ENCODE measurements around the gene ALOX15B. TPM values are rescaled to one million over a fixed set of nuclear protein-coding genes. Genes with fewer than 3 reads are reported as not detected.
A peak's percentile ranks its signal among the peaks of the same experiment; 100 is the strongest.

ALOX15B gene
- polyA plus RNA-seq, 1 donor from 2014 or later, result not detected

DNA sequence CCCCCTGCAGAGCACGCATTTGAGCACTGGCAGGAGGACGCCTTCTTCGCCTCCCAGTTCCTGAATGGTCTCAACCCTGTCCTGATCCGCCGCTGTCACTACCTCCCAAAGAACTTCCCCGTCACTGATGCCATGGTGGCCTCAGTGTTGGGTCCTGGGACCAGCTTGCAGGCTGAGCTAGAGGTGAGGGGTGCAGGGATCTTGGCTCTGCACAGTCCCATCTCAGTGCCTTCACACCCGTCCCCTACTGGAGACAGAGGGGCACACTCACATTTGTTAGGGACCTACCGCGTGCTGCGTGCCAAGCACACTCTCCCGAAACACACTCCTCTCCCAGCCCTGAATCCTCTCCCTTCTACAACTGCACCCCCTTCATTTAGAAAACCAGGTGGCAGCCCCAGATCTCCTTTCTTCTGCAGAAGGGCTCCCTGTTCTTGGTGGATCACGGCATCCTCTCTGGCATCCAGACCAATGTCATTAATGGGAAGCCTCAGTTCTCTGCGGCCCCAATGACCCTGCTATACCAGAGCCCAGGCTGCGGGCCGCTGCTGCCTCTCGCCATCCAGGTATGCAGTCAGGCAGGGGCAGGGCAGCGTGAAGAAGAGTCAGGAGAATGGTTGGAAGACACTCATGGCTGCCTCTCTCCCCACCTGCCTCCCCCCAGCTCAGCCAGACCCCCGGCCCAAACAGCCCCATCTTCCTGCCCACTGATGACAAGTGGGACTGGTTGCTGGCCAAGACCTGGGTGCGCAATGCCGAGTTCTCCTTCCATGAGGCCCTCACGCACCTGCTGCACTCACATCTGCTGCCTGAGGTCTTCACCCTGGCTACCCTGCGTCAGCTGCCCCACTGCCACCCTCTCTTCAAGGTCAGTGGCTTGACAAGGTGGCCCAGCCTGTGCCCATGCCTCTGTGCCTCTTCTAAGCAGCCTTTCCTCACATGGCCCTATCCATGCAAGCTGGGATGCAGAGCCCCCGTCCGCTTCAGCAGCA, 6.3 kb downstream of the ALOX15B start:
- Mint-ChIP-seq H3K27me3 (peaks cover 11% of the 10 kb centered on the region), H3K36me3 (no peaks in the 10 kb centered on the region), H3K27ac (no peak overlapping the region), H3K9me3 (no peaks in the 10 kb centered on the region), H3K4me3 (no peak overlapping the region), H3K4me1 (peaks cover 0 to 5% (median 1%) of the 10 kb centered on the region in 3 donors)

DNA sequence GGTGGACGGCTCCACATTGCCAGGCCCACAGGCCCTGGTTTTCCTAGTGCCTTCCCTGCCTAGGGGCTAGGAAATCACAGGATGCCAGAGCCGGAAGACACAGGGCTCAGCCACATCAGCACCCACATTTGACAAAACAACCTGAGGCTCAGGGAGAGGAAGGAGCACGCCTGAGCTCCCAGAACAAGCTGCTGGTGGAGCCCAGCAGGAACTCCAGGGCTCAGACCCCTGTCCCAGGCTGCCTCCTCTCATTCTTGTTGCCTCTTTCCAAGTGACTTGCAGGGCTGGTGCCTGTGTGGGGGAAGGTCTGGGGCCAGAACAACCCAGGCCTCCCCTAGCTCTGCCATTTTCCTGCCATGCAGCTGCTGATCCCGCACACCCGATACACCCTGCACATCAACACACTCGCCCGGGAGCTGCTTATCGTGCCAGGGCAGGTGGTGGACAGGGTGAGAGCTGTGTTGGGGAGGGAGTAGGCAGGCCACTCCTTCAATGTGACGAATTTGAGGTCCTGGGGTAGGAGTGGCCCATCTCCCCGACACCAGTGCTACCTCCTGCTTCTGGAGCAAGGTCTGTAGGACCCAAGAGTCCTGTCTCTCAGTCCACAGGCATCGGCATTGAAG, 7.6 kb downstream of the ALOX15B start:
- peaks cover 8% of the 10 kb centered on the region for H3K27me3 Mint-ChIP-seq
- H3K4me1 Mint-ChIP-seq, result peaks cover 0 to 2% (median 1%) of the 10 kb centered on the region in 3 donors
- H3K36me3 Mint-ChIP-seq, result no peaks in the 10 kb centered on the region
- H3K9me3 Mint-ChIP-seq, result no peaks in the 10 kb centered on the region
- H3K4me3 Mint-ChIP-seq, result no peak overlapping the region
- H3K27ac Mint-ChIP-seq, result no peak overlapping the region

DNA sequence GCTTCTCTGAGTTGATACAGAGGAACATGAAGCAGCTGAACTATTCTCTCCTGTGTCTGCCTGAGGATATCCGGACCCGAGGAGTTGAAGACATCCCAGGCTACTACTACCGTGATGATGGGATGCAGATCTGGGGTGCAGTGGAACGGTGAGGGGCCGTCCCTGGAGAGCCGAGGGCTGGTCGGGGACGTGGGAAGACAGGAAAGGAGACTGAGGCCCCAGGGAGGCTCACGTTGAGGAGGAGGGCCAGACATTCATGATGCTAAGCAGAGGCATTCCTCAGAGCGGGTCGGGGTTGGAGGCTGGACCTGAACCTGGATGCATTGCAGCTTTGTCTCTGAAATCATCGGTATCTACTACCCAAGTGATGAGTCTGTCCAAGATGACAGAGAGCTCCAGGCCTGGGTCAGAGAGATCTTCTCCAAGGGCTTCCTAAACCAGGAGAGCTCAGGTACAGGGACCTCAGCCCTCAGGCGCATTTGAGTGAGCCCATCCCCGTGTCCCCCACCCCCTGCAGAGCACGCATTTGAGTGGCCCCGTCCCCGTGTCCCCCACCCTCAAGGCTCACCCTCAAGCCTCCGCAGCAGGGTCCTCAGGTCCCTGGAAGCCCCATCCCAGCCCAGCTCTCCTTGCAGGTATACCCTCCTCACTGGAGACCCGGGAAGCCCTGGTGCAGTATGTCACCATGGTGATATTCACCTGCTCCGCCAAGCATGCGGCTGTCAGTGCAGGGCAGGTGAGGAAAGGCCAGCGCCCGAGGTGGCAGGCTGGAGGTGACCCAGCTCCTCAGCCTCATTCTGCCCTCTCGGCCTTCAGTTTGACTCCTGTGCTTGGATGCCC, 8.3 kb downstream of the ALOX15B start:
- Mint-ChIP-seq H3K4me1 (peaks cover 0 to 1% (median 0%) of the 10 kb centered on the region in 3 donors), H3K27me3 (peaks cover 8% of the 10 kb centered on the region), H3K9me3 (no peaks in the 10 kb centered on the region), H3K4me3 (no peak overlapping the region), H3K27ac (no peak overlapping the region), H3K36me3 (no peaks in the 10 kb centered on the region)

DNA sequence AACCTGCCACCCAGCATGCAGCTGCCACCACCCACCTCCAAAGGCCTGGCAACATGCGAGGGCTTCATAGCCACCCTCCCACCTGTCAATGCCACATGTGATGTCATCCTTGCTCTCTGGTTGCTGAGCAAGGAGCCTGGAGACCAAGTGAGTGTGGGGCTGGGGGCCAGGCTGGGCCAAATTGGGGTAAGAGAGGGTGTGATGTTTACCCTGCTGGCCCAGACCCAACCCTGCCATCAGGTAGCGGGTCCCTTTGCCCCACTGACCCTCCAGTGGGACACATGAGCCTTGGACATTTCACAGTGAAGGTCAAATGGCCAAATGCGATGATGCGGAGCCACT, 8.9 kb downstream of the ALOX15B start:
- no peak overlapping the region for H3K27ac Mint-ChIP-seq
- no peaks in the 10 kb centered on the region for H3K4me1 Mint-ChIP-seq

DNA sequence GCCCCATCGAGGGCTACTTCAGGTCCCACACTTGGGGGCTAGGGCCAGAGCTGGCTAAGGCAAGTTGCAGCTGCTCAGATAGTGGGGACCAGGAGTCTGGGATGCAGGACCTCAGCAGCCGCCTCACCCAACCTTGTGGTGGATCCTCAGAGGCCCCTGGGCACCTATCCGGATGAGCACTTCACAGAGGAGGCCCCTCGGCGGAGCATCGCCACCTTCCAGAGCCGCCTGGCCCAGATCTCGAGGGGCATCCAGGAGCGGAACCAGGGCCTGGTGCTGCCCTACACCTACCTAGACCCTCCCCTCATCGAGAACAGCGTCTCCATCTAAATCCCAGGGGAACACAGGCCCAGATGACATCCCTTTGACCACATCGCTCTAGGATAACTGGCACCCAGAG, 9.4 kb downstream of the ALOX15B start:
- no peak overlapping the region for H3K27ac Mint-ChIP-seq
- no peaks in the 10 kb centered on the region for H3K36me3 Mint-ChIP-seq
- peaks cover 8% of the 10 kb centered on the region for H3K27me3 Mint-ChIP-seq

More for the DNA sequence above, 8.9 kb downstream of the ALOX15B start:
- Mint-ChIP-seq H3K36me3 (no peaks in the 10 kb centered on the region), H3K4me3 (no peak overlapping the region), H3K9me3 (no peaks in the 10 kb centered on the region), H3K27me3 (peaks cover 8% of the 10 kb centered on the region)

DNA sequence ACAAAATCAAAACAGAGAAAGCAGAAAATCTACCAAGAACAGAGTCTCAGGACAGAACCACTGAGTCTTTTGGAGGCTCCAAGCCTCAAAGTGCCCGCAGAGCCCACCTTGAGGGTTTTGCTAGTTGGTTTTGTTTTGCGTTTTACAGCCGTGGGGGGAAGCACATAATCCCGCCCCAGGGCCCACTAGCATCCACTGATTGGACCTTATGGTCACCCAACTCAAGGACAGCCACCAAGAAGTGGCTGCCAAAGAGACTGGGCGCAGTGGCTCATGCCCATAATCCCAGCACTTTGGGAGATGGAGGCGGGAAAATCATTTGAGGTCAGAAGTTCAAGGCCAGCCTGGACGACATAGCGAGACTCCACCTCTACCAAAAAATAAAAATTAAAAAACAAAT, 9.9 kb downstream of the ALOX15B start:
- H3K9me3 Mint-ChIP-seq, result no peaks in the 10 kb centered on the region
- H3K4me1 Mint-ChIP-seq, result no peaks in the 10 kb centered on the region
- no peak overlapping the region for H3K4me3 Mint-ChIP-seq
- peaks cover 8% of the 10 kb centered on the region for H3K27me3 Mint-ChIP-seq
- H3K27ac Mint-ChIP-seq, result no peak overlapping the region
- H3K36me3 Mint-ChIP-seq, result no peaks in the 10 kb centered on the region

More for the DNA sequence above, 9.4 kb downstream of the ALOX15B start:
- H3K9me3 Mint-ChIP-seq, result no peaks in the 10 kb centered on the region
- H3K4me1 Mint-ChIP-seq, result no peaks in the 10 kb centered on the region
- H3K4me3 Mint-ChIP-seq, result no peak overlapping the region

DNA sequence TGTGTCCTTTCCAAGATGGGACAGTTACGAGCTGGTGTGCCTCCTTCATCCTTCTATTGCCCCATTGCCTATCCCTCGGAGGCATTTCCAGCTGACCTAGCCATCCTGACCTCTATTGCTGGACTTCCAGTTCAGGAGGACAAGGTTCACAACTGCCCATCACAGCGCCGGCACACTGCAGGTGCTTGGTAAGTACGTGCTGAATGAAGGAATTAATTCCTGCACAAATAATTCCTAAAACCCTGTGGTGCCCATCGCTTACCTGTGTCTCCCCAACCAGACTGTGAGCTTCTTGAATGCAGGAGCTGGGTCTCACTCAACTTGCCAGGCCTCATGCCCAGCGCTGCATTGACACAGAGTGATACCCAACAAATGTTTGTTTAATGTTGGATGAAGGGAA, 13.0 kb downstream of the ALOX15B start:
- peak overlapping the region in 1 of 3 donors; percentile 27 for H3K27ac Mint-ChIP-seq
- no peaks in the 10 kb centered on the region for H3K9me3 Mint-ChIP-seq
- no peaks in the 10 kb centered on the region for H3K27me3 Mint-ChIP-seq
- peaks cover 9 to 16% (median 12%) of the 10 kb centered on the region in 3 donors for H3K4me1 Mint-ChIP-seq
- H3K36me3 Mint-ChIP-seq, result no peaks in the 10 kb centered on the region
- H3K4me3 Mint-ChIP-seq, result no peak overlapping the region

DNA sequence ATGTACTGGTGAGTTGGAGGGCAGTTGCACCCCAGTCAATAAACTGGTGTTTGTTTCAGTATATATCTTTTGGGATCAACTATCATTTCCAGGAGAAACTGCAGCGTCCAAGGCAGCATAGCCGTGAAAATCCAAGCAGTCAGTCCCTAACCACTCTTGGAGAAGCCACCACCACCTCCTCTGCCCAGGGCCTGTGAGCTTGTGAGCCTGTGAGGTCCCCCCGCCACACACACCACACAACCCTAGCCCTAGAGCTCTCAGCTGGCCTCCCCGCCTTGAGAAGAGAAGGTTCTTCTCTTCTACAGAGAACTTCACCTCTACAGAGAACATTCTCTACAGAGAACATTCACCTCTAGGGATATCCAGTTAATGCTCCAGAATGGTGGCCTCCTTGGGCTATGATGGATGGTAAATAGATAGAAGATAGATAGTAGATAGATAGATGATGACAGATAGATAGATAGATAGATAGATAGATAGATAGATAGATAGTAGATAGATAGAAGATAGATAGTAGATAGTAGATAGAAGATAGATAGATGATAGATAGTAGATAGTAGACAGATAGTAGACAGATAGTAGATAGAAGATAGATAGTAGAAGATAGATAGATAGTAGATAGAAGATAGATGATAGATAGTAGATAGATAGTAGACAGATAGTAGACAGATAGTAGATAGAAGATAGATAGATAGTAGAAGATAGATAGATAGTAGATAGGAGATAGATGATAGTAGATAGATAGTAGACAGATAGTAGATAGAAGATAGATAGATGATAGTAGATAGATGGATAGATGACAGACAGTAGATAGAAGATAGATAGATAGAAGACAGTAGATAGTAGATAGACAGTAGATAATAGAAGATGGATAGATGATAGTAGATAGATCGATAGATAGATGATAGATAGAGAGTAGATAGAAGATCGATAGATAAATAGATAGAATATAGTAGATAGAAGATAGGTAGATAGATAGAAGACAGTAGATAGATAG, 13.7 kb downstream of the ALOX15B start:
- Mint-ChIP-seq H3K27ac (no peak overlapping the region), H3K27me3 (peaks cover 3% of the 10 kb centered on the region), H3K9me3 (no peaks in the 10 kb centered on the region), H3K4me1 (peaks cover 11 to 20% (median 19%) of the 10 kb centered on the region in 3 donors), H3K4me3 (no peak overlapping the region), H3K36me3 (no peaks in the 10 kb centered on the region)

DNA sequence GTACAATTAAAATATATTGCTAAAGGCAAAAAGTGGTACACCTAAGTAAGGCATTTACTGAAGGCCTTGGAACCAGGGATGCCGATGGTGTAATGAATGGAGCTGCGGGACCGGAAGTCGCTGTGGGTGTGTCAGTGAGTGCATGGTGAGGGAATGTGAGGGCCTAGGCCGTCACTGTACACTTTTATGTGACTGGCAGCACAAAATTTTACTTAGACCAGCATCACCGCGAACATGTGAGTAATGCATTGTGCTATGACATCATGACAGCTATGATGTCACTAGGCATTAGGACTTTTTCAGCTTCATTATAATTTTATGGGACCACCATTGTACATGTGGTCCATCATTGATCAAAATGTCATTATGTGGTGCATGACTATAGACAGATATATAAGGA, 14.7 kb downstream of the ALOX15B start:
- Mint-ChIP-seq H3K4me1 (peaks cover 13 to 24% (median 20%) of the 10 kb centered on the region in 3 donors), H3K4me3 (peak overlapping the region in 1 of 4 donors; percentile 30), H3K27me3 (peaks cover 3% of the 10 kb centered on the region), H3K36me3 (no peaks in the 10 kb centered on the region), H3K27ac (no peak overlapping the region), H3K9me3 (no peaks in the 10 kb centered on the region)

DNA sequence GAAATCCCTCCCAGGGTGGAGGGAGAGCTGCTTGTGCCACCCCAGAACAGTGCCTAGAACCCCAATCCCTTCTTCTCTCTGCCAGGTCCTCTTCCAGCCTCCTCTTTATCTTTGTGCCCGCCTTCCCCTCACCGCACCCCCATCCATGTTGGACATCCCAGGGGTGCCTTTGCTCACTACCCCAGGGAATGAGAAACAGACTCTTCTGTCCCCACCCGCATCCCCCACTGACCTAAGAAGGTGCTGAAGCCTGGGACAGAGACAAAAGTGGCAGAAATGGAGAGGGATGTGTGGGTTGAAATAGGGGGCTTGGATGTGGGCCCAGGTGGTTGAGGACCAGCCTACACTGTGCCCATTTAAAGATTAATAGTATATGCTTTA, 17.0 kb downstream of the ALOX15B start:
- Mint-ChIP-seq H3K36me3 (no peaks in the 10 kb centered on the region), H3K4me3 (peak overlapping the region in 1 of 4 donors; percentile 33), H3K4me1 (peaks cover 13 to 29% (median 20%) of the 10 kb centered on the region in 3 donors), H3K27ac (peak overlapping the region in 2 of 3 donors; percentile 51 to 71), H3K27me3 (peaks cover 13% of the 10 kb centered on the region), H3K9me3 (no peaks in the 10 kb centered on the region)

DNA sequence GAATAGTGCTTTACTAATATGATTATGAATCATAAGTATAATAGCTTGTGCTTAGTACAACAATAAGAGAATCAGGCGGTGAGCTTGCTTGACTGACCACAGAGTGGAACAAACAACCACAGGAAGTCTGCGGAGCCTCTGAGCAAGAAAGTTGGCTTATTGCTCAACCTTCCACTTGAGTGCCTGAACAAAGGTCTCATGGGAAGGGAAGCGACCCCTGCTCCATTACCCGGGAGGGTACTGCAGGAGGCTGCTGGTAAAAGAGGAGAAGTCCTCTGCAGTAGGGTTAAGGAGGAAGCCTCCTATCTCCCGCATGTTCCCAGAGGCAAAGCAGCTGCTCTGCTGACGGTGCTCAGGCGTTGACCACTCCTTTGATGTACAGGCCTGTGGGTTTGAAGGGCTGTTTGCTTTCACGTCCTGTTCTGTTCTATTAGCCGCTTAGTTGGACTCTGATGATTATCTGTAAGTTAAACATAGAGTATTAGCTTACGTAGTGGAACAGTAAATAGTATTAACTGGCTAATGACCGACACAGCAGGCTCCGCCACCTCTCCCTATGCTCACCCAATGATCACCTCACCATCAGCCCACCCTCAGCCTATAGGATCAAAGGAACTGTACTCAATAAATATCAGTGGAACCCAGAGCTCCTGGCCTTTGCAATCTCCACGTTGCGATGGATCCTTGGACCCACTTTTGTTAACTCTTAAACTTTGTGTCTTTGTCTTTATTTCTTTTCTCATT, 17.5 kb downstream of the ALOX15B start:
- H3K4me1 Mint-ChIP-seq, result peaks cover 13 to 29% (median 20%) of the 10 kb centered on the region in 3 donors
- H3K27ac Mint-ChIP-seq, result peak overlapping the region in 2 of 3 donors; percentile 30 to 51
- H3K4me3 Mint-ChIP-seq, result peak overlapping the region in 2 of 4 donors; percentile 33 to 41
- H3K36me3 Mint-ChIP-seq, result no peaks in the 10 kb centered on the region
- H3K9me3 Mint-ChIP-seq, result no peaks in the 10 kb centered on the region
- H3K27me3 Mint-ChIP-seq, result peaks cover 14% of the 10 kb centered on the region

DNA sequence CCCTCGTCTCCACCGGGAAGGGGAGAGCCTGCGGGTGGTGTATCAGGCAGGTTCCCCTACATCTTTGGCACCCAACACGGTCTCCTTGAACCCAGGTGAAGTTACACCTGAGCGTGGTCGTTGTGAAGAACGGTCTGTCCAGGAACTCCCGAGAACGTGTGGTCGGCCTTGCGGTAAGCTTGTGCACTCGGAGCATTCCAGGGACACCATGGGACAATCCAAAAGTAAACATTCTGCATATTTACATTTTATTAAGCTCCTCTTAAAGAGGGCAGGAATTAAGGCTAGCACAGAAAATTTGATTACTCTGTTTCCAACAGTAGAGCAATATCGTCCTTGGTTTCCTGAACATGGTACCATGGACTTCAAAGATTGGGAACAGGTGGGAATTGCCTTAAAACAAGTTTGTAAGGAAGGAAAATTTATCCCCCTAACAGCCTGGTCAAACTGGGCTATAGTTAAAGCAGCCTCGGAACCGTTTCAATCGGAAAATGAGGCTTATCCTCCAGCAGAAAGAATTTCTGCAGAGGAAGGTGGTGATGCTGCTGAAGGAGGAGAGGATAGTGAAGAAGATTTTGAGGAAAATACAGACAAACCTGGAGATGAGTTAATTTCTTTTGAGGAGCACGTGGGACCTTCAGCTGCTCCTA, 18.2 kb downstream of the ALOX15B start:
- H3K4me3 Mint-ChIP-seq, result peak overlapping the region in 1 of 4 donors; percentile 3
- H3K27me3 Mint-ChIP-seq, result peaks cover 19% of the 10 kb centered on the region

DNA sequence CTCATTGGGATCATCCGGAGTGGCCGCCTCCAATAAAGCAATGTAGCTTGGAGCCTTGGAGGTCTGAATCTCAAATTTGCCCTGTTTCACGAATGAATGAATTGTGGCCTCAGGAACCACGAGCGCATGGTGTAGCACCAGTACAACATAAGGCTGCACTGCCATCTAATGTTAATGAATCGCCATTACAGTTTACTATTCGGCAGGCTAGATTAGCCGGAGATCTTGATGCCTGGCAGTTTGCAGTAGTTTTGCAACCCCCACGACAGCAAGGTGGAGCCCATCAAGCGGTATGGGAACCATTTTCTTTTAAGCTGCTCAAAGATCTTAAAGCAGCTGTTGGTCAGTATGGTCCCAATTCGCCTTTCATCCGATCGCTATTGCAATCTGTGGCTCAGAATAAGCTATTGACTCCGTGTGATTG, 18.8 kb downstream of the ALOX15B start:
- no peaks in the 10 kb centered on the region for H3K9me3 Mint-ChIP-seq
- peak overlapping the region in 2 of 4 donors; percentile 3 to 24 for H3K4me3 Mint-ChIP-seq
- peaks cover 13 to 29% (median 20%) of the 10 kb centered on the region in 3 donors for H3K4me1 Mint-ChIP-seq
- peak overlapping the region in 2 of 3 donors; percentile 28 to 49 for H3K27ac Mint-ChIP-seq
- peaks cover 22% of the 10 kb centered on the region for H3K27me3 Mint-ChIP-seq
- no peaks in the 10 kb centered on the region for H3K36me3 Mint-ChIP-seq

More for the DNA sequence above, 18.2 kb downstream of the ALOX15B start:
- Mint-ChIP-seq H3K36me3 (no peaks in the 10 kb centered on the region), H3K4me1 (peaks cover 13 to 29% (median 20%) of the 10 kb centered on the region in 3 donors), H3K27ac (peak overlapping the region in 2 of 3 donors; percentile 28 to 49), H3K9me3 (no peaks in the 10 kb centered on the region)

Data from IgD-negative memory B cell (primary cell).